Ascending aorta (tissue), 2 donors: Measurements from ENCODE around the gene CSF2. TPM values are rescaled to one million over a fixed set of nuclear protein-coding genes. Genes with fewer than 3 reads are reported as not detected.
A peak's percentile ranks its signal among the peaks of the same experiment; 100 is the strongest.

Experiments
- DNase-seq, 2 donors: peaks; one replicate each; pipeline ENCODE4 v3.0.0-alpha.2; 2019; ENCODE audit warnings: low spot score in 2 of 2
- H3K27ac ChIP-seq, 2 donors: fragments of 200-600 bp; sonication (generic); one replicate each; pipeline ENCODE4 v1.5.1; 2016 to 2017; ENCODE audit warnings: mild to moderate bottlenecking in 1 of 2
- H3K27me3 ChIP-seq: fragments of 200-600 bp; sonication (generic); one replicate; pipeline ENCODE4 v1.5.1; 2017
- H3K36me3 ChIP-seq, 2 donors: fragments of 200-600 bp; sonication (generic); one replicate each; pipeline ENCODE4 v1.5.1; 2016
- H3K4me1 ChIP-seq, 2 donors: fragments of 200-600 bp; sonication (generic); one replicate each; pipeline ENCODE4 v1.5.1; 2016 to 2017; ENCODE audit warnings: mild to moderate bottlenecking in 1 of 2
- H3K4me3 ChIP-seq, 2 donors: fragments of 200-600 bp; sonication (generic); one replicate each; pipeline ENCODE4 v1.5.1; 2016 to 2017; ENCODE audit warnings: mild to moderate bottlenecking in 1 of 2
- H3K9me3 ChIP-seq, 2 donors: fragments of 200-600 bp; sonication (generic); one replicate each; pipeline ENCODE4 v1.5.1; 2016
- intact Hi-C: fragments of 100-400 bp; cut with DNase I; formaldehyde crosslinking; loops from one replicate; pipeline ENCODE4 v1.15.1; 2023
- total RNA-seq: library from RNA; depleted of rRNA; stranded (reverse); fragments of >200 nt; gene quantifications from one replicate; pipeline ENCODE4 v1.1.0, GENCODE V29; 2016
- TF ChIP-seq, protein P1 (sequence below), 3 experiments: fragments of 200-600 bp in 2 of 3; fragments of 450-650 bp in 1 of 3; sonication (generic) in 2 of 3; IDR thresholded peaks; one replicate each; pipeline ENCODE4 v1.5.1; 2016 to 2019; ENCODE audit warnings: antibody characterized with exemption in 3 of 3, mild to moderate bottlenecking in 1 of 3, moderate library complexity in 1 of 3

CSF2 gene
- total RNA-seq, 1 donor from 2014 or later = not detected

DNA sequence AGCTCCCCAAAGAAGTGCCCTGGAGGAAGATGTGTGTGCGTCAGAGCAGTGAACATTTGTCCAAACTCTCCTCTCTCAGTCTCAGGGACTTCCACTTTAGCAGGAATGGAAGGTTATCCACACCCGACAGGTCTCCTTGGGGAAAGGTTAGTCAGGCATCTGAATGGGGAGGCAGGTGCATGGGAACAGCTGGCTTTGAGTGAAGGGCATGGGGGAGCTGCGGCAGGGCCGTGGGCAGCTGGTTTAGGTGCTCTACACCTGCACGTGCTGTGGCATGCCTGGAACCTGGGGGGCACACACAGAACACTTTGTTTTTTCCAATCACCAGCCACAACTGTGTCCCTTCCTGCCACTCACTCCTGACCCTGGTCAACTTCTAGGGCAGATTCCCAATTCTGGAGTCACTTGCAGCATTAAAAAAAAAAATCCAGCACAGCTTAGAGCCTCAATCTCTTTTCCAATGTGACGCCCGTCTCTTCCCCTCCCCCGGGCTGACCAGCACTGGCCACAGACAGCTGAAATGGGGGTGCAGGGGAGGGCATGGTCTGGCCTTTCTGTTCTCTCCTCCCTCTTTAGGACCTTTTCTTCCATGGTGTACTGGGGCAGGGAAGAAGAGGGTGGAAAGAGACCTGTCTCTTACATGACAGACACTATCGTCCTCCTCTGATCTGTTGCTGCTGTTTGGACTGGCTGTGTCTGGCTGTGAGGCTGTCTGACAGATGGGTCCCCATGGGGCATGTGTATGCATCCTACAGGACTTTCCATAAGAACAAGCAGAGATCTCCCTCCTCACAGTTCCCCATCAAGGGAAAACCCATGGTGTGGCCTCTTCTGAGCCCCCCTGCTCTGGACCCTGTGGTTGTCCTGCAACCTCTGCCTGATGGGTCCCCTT lies 22.7 kb upstream of the CSF2 start:
- no peaks in the 10 kb centered on the region for H3K27me3 ChIP-seq
- no peak for DNase-seq
- TF ChIP-seq, protein P1, sequence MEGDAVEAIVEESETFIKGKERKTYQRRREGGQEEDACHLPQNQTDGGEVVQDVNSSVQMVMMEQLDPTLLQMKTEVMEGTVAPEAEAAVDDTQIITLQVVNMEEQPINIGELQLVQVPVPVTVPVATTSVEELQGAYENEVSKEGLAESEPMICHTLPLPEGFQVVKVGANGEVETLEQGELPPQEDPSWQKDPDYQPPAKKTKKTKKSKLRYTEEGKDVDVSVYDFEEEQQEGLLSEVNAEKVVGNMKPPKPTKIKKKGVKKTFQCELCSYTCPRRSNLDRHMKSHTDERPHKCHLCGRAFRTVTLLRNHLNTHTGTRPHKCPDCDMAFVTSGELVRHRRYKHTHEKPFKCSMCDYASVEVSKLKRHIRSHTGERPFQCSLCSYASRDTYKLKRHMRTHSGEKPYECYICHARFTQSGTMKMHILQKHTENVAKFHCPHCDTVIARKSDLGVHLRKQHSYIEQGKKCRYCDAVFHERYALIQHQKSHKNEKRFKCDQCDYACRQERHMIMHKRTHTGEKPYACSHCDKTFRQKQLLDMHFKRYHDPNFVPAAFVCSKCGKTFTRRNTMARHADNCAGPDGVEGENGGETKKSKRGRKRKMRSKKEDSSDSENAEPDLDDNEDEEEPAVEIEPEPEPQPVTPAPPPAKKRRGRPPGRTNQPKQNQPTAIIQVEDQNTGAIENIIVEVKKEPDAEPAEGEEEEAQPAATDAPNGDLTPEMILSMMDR (IDR thresholded peaks at IDR 0.05) = no peak
- no peaks in the 10 kb centered on the region for H3K4me1 ChIP-seq
- H3K36me3 ChIP-seq = no peaks in the 10 kb centered on the region
- no peak overlapping the region for H3K27ac ChIP-seq
- H3K4me3 ChIP-seq = no peak overlapping the region
- no peaks in the 10 kb centered on the region for H3K9me3 ChIP-seq
- intact Hi-C loops = no loop called here

DNA sequence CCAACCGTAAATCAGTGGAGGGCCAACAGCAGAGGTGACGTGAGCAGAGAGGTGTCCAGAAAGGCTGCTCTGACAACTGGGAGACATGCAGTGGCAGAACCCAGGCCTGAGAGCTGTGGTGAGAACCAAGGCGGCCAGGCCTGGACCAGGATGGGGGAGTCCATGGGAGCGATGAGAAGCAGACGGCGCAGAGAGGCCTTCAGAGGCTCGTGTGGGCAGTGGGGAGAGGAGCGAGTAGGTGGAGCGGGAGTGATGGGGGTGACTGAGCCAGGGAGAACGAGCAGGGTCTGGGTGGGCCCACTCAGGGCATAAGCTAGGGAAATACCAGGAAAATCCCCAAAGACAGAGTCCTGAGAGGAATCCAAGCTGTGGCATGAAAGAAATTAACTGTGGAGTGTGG lies 21.1 kb upstream of the CSF2 start:
- intact Hi-C loops = no loop called here
- Histone ChIP-seq H3K4me1 (no peaks in the 10 kb centered on the region), H3K9me3 (no peaks in the 10 kb centered on the region), H3K27ac (no peak overlapping the region), H3K36me3 (no peaks in the 10 kb centered on the region), H3K27me3 (no peaks in the 10 kb centered on the region), H3K4me3 (no peak overlapping the region)
- TF ChIP-seq, protein P1 (IDR thresholded peaks at IDR 0.05) = no peak
- DNase-seq = no peak

DNA sequence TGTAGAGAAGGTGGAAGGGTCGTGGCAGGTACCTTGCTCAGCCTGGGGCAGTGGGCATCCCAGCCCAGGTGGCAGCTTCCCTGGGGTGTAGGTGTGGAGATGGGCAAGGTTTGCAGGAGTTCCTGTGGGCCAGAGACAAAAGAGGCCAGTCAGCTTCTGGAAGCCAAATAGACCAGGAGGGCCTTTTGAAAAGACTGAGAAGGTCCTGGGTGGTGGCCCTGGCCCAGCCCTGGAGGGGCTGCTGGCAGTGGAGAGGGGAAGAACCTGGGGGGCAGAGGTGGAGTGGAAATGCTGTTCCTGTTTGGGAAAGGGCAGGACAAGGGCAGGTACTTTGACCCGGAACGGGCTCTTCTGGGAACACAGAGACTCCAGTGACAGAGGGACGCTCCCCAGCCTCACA lies 20.1 kb upstream of the CSF2 start:
- DNase-seq = no peak
- no peaks in the 10 kb centered on the region for H3K9me3 ChIP-seq
- intact Hi-C loops = no loop called here

DNA sequence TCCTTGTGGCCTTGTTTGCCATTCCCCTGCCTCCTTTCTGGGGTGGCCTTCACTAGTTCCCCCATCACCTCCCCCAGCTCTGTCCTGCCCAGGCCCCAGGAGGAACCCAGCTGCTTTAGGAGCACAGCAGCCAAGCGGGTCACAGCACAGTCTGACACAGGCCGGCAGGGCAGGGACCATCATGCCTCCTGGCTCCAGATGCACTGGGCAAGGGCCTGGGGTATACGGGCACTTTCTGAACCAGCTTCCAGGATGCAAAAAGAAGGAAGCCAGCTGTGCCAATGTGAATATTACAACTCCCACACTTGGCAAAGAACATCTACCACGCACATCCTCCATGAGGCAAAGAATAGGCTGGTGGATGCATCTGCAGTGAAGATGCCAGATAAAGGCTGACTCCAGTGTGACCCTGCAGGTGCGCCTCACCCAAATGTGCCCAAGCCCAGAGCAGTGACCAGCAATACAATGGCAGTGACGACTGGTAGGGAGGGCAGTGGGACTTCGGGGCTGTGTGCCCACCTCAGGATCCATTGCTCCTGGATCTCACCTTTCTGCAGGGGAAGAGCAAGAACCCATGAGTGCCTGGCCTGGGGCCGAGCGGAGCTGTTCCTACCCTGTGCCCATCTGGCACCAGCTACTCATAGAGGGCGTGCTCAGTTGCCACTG lies 19.4 kb upstream of the CSF2 start:
- H3K27me3 ChIP-seq = no peaks in the 10 kb centered on the region
- TF ChIP-seq, protein P1 (IDR thresholded peaks at IDR 0.05) = no peak
- DNase-seq = no peak
- no peaks in the 10 kb centered on the region for H3K4me1 ChIP-seq
- H3K9me3 ChIP-seq = no peaks in the 10 kb centered on the region
- intact Hi-C loops = no loop called here
- no peaks in the 10 kb centered on the region for H3K36me3 ChIP-seq
- H3K4me3 ChIP-seq = no peak overlapping the region
- H3K27ac ChIP-seq = no peak overlapping the region

More for the DNA sequence above, 20.1 kb upstream of the CSF2 start:
- Histone ChIP-seq H3K27me3 (no peaks in the 10 kb centered on the region), H3K4me1 (no peaks in the 10 kb centered on the region), H3K27ac (no peak overlapping the region), H3K4me3 (no peak overlapping the region), H3K36me3 (no peaks in the 10 kb centered on the region)
- TF ChIP-seq, protein P1 (IDR thresholded peaks at IDR 0.05) = no peak

DNA sequence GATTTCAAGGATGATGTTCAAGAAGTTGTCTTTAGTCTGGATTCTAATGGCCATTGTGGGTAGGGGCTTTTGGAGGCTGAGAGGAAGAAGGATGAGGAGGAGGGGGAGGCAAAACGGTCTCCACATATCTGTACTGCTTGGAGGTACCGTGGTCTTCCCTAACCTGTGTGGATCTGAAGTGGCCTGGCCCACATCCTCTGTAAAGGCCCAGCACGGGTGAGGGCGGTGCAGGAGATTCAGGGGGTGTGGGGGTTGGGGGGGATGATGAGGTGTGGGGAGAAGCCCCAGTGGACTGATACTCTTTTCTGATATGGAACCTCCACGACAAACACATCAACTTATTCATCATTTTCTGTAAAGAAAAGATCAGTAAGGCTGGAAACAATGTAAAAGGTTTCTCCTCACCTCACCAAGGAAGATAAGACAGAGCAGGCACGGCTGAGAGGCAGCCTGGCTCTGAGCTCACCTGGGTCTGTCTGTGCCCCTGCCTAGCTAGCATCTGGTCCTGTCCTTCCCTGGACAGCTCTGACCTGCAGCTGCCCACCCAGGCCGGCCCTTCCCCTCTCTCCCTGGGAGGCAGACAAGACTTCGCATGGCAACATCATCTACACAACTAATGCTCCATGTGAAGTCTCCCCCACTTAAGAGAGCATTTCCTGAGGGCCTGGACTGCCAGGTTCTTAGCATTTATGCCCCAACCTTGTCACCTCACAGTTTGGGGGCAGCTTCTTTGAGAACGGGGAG lies 18.7 kb upstream of the CSF2 start:
- H3K27ac ChIP-seq = no peak overlapping the region
- no peaks in the 10 kb centered on the region for H3K27me3 ChIP-seq
- no peaks in the 10 kb centered on the region for H3K36me3 ChIP-seq
- H3K4me3 ChIP-seq = no peak overlapping the region
- TF ChIP-seq, protein P1 (IDR thresholded peaks at IDR 0.05) = no peak
- intact Hi-C loops = no loop called here
- DNase-seq = peak in 1 of 2 donors; percentile 54
- H3K4me1 ChIP-seq = no peaks in the 10 kb centered on the region
- no peaks in the 10 kb centered on the region for H3K9me3 ChIP-seq
